GM23248 (cell line): ENCODE results near the gene LRRC58. TPM values are rescaled to one million over a fixed set of nuclear protein-coding genes. Genes with fewer than 3 reads are reported as not detected.

Experiments used
- DNase-seq: peaks from one replicate; pipeline ENCODE4 v3.0.0-alpha.2; 2015
- H2AFZ ChIP-seq: fragments of 200-600 bp; sonication (generic); 2 replicates; pipeline ENCODE4 v1.6.1; 2016; ENCODE audit warnings: antibody characterized with exemption
- H3F3A ChIP-seq: fragments of 200-600 bp; sonication (generic); 2 replicates; pipeline ENCODE4 v1.6.1; 2016; ENCODE audit warnings: mild to moderate bottlenecking, antibody characterized with exemption, mixed run types; ENCODE audit not compliant: insufficient read depth
- H3K27ac ChIP-seq: fragments of 200-600 bp; sonication (generic); 2 replicates; pipeline ENCODE4 v1.5.1; 2016; ENCODE audit warnings: mild to moderate bottlenecking
- H3K27me3 ChIP-seq: fragments of 200-600 bp; sonication (generic); replicated peaks from 2 replicates; pipeline ENCODE4 v1.6.1; 2016; ENCODE audit warnings: mild to moderate bottlenecking; ENCODE audit not compliant: insufficient read depth
- H3K36me3 ChIP-seq: fragments of 200-600 bp; sonication (generic); 2 replicates; pipeline ENCODE4 v1.6.1; 2016; ENCODE audit warnings: low read depth, mild to moderate bottlenecking
- H3K4me1 ChIP-seq: fragments of 200-600 bp; sonication (generic); 2 replicates; pipeline ENCODE4 v1.6.1; 2016; ENCODE audit warnings: mild to moderate bottlenecking; ENCODE audit not compliant: insufficient read depth
- H3K4me2 ChIP-seq: fragments of 200-600 bp; sonication (generic); one replicate; pipeline ENCODE4 v1.6.1; 2016; ENCODE audit warnings: mild to moderate bottlenecking; ENCODE audit not compliant: unreplicated experiment
- H3K4me3 ChIP-seq: fragments of 200-600 bp; sonication (generic); 2 replicates; pipeline ENCODE4 v1.5.1; 2016; ENCODE audit warnings: mild to moderate bottlenecking
- H3K79me2 ChIP-seq: fragments of 200-600 bp; sonication (generic); 2 replicates; pipeline ENCODE4 v1.6.1; 2016; ENCODE audit warnings: mild to moderate bottlenecking; ENCODE audit not compliant: insufficient read depth
- H3K9ac ChIP-seq: fragments of 200-600 bp; sonication (generic); 2 replicates; pipeline ENCODE4 v1.6.1; 2016; ENCODE audit warnings: mild to moderate bottlenecking
- H3K9me2 ChIP-seq: fragments of 200-600 bp; sonication (generic); 2 replicates; pipeline ENCODE4 v1.6.1; 2016; ENCODE audit warnings: mixed run types, mild to moderate bottlenecking, moderate library complexity; ENCODE audit not compliant: insufficient read depth
- H3K9me3 ChIP-seq: fragments of 200-600 bp; sonication (generic); one replicate; pipeline ENCODE4 v1.6.1; 2017; ENCODE audit warnings: low read depth
- H4K20me1 ChIP-seq: fragments of 200-600 bp; sonication (generic); 2 replicates; pipeline ENCODE4 v1.6.0; 2016; ENCODE audit not compliant: insufficient read depth
- EZH2 ChIP-seq: fragments of 200-600 bp; sonication (generic); IDR thresholded peaks from 2 replicates; pipeline ENCODE4 v1.6.1; 2018; ENCODE audit warnings: antibody characterized with exemption, mild to moderate bottlenecking; ENCODE audit not compliant: insufficient read depth, poor library complexity, severe bottlenecking
- EZH2phosphoT487 ChIP-seq: fragments of 200-600 bp; sonication (generic); IDR thresholded peaks from 2 replicates; pipeline ENCODE4 v1.6.1; 2018; ENCODE audit warnings: antibody characterized with exemption, moderate library complexity, mild to moderate bottlenecking, low read depth; ENCODE audit not compliant: insufficient read depth
- WGBS, 2 experiments: methylation state at CpG; one replicate each; pipeline ENCODE4 v1.1.6; 2015 to 2017; ENCODE audit warnings: low lambda C conversion rate in 2 of 2, low coverage in 1 of 2; ENCODE audit errors: missing lambda C conversion rate in 2 of 2; 5-methylcytosine and 5-hydroxymethylcytosine counted together
- in situ Hi-C: fragments of 300-500 bp; cut with MboI; formaldehyde crosslinking; loops from 2 replicates; pipeline ENCODE4 v1.15.0; 2020
- polyA plus RNA-seq: library from polyadenylated mRNA; unstranded; fragments of >200 nt; fragmentation: Nextera tagmentation; extraction: Ambion mirVana; gene quantifications from 2 replicates; pipeline ENCODE4 v1.2.1, GENCODE V29; 2016
- total RNA-seq: library from RNA; depleted of rRNA; stranded (reverse); fragments of >200 nt; shearing (Covaris generic); gene quantifications from 2 replicates; pipeline ENCODE4 v1.2.3, GENCODE V29; 2014

The LRRC58 gene
- total and polyA plus RNA-seq, 2 experiments from 2014 or later: 13.1 to 34.4 TPM

DNA sequence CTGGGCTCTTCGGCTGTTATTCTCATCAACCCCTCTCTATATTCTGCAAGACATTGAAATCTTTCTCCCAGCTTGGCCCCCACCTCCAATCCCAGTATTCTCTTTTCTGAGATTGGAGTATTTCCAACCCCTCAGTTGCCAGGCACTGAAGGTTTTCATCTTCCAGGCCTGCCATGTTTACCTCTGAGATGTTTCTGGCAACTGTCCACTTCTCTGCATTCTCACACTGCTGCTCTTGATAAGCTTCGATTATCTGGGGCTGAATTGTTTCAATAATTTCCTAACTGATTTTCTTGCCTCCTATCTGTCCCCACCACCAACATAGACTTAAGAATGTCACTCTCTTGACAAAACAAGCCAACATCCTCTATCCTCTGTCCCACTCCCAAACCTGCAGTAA, 62.7 kb downstream of the LRRC58 start:
- Histone ChIP-seq H3K4me1 (no peaks in the 10 kb centered on the region), H3K4me3 (no peak overlapping the region), H3K9me2 (no peaks in the 10 kb centered on the region), H3K36me3 (no peaks in the 10 kb centered on the region), H3K4me2 (no peak overlapping the region), H3K9ac (no peak overlapping the region), H2AFZ (no peak overlapping the region), H3K79me2 (no peaks in the 10 kb centered on the region), H3K27me3 (peaks cover 15% of the 10 kb centered on the region), H3K27ac (no peak overlapping the region), H4K20me1 (no peaks in the 10 kb centered on the region), H3F3A (no peaks in the 10 kb centered on the region), H3K9me3 (no peaks in the 10 kb centered on the region)
- no peak for DNase-seq
- no peak for TF ChIP-seq EZH2phosphoT487
- TF ChIP-seq EZH2: no peak
- in situ Hi-C loops: no loop called here
- WGBS, 2 experiments: 94 to 95% methylated on average over 2 of the region's 2 CpGs

DNA sequence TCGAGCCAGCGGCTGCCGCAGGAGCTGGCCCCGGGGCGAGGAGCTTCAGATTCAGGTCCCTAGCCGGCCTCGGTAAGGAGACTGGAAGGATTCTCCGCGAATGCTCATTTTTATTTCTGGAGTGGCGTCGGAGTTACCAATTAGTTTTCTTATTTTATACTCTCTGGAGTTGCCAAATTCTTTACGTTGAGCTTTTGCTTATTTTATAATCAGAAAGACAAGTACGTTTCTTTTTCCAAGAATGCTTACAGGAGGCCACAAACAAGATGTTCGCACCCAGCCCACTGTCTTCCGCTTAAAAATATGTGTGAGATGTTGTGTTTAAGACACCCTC, 63.7 kb downstream of the LRRC58 start:
- in situ Hi-C loops: no loop called here
- H3K9me3 ChIP-seq: no peaks in the 10 kb centered on the region
- no peaks in the 10 kb centered on the region for H4K20me1 ChIP-seq
- H3F3A ChIP-seq: no peaks in the 10 kb centered on the region
- peak overlapping the region; percentile 75 for H3K4me2 ChIP-seq
- no peaks in the 10 kb centered on the region for H3K4me1 ChIP-seq
- TF ChIP-seq EZH2 (no peak), EZH2phosphoT487 (no peak)
- H2AFZ ChIP-seq: peak overlapping the region; percentile 84
- H3K36me3 ChIP-seq: no peaks in the 10 kb centered on the region
- H3K9me2 ChIP-seq: no peaks in the 10 kb centered on the region
- DNase-seq: no peak
- peak overlapping the region; percentile 77 for H3K4me3 ChIP-seq
- peak overlapping the region; percentile 54; the same call in 1 of the 2 replicates for H3K9ac ChIP-seq
- no peaks in the 10 kb centered on the region for H3K79me2 ChIP-seq
- H3K27me3 ChIP-seq: peaks cover 15% of the 10 kb centered on the region
- no peak overlapping the region for H3K27ac ChIP-seq
- WGBS, 2 experiments: 30 to 40% methylated on average over 15 of the region's 15 CpGs

DNA sequence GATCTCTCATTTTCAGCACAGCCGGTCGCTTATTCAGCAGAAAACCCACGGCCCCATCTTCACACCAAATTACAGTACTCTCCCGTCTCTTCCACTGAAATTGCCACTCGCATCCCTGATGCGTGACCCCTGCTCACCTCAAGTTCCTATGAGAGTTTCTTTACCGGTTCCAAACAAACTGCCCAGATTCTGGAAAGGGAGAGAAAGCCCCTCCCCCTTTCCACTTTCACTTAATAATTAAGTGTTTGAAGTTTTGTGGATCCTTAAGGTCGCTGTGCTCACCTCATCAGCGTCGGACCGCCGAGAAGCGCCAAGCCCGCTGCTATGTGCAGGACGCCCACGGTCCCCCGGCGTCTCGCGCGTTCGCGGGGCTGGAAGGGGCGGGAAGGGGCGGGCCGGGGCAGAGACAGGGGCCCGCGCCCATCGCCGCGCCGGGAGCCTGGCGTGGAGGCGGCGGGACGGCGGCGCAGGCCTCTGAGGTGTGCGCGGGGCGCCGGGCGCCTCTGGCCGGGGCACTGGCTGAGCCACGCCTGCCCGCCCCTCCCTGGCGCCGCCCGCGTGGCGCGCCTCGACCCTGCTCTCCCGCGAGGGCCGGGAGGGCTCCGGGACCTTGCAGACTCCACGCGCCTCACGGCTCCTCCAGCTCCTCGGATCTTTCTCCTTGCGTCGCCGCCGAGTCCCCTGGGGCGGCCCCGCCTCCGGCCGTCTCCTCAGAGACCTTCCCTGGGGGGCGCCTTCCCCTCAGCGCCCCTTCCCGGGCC, 64.2 kb downstream of the LRRC58 start, which contains the start of gene GPR156:
Gene GPR156 (minus strand): TSS at position 476 of the 761 bp plus-strand sequence. CDS start 41,124 bp downstream, outside the sequence.
- H3K27me3 ChIP-seq: peaks cover 15% of the 10 kb centered on the region
- WGBS, 2 experiments: 9 to 15% methylated on average over 33 to 57 of the region's 72 CpGs
- peak within 1 kb of the TSS; percentile 77 for H3K4me3 ChIP-seq
- in situ Hi-C loops: no loop called here
- no peaks in the 10 kb centered on the region for H3K9me3 ChIP-seq
- no peak within 1 kb of the TSS for H3K27ac ChIP-seq
- peak within 1 kb of the TSS; percentile 75 for H3K4me2 ChIP-seq
- H3K9me2 ChIP-seq: no peaks in the 10 kb centered on the region
- peak; percentile 60 for DNase-seq
- no peaks in the 10 kb centered on the region for H3K36me3 ChIP-seq
- peak within 1 kb of the TSS; percentile 68 for H3K9ac ChIP-seq
- no peak for TF ChIP-seq EZH2
- peak within 1 kb of the TSS; percentile 84 for H2AFZ ChIP-seq
- no peaks in the 10 kb centered on the region for H3K79me2 ChIP-seq
- H4K20me1 ChIP-seq: no peaks in the 10 kb centered on the region
- no peaks in the 10 kb centered on the region for H3F3A ChIP-seq
- H3K4me1 ChIP-seq: no peaks in the 10 kb centered on the region

DNA sequence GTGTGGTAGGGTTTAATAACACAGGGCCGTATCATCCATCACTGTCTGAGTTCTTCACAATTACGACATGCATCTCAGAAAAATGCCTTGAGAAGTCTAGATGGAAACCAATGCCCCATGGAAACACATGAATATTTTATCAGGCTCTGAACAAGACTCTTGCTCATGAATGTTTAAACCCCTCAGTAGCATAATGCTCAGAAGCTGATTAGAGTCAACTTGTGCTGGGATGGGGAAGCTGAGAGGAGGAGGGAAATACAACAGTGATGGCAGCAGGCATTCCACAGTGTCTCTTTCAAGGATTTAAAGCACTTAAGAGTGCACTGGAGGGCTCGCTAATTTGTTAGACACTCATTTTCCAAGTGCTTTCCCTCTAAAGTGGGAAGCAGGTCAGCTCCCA, 67.9 kb downstream of the LRRC58 start:
- H3K9me3 ChIP-seq: no peaks in the 10 kb centered on the region
- H4K20me1 ChIP-seq: no peaks in the 10 kb centered on the region
- H2AFZ ChIP-seq: no peak overlapping the region
- no peaks in the 10 kb centered on the region for H3K79me2 ChIP-seq
- H3F3A ChIP-seq: no peaks in the 10 kb centered on the region
- no peak overlapping the region for H3K4me3 ChIP-seq
- no peaks in the 10 kb centered on the region for H3K9me2 ChIP-seq
- H3K4me1 ChIP-seq: no peaks in the 10 kb centered on the region
- H3K27ac ChIP-seq: no peak overlapping the region
- H3K4me2 ChIP-seq: no peak overlapping the region
- in situ Hi-C loops: no loop called here
- TF ChIP-seq EZH2phosphoT487: no peak
- WGBS, 2 experiments: 61 to 68% methylated on average over 3 of the region's 3 CpGs
- no peak overlapping the region for H3K9ac ChIP-seq
- H3K27me3 ChIP-seq: peaks cover 22% of the 10 kb centered on the region
- H3K36me3 ChIP-seq: no peaks in the 10 kb centered on the region
- DNase-seq: no peak
